Measurements from ENCODE around the gene OPCML. TPM values are rescaled to one million over a fixed set of nuclear protein-coding genes. Genes with fewer than 3 reads are reported as not detected.

The OPCML gene
- total RNA-seq, 1 experiment from 2014 or later: not detected

GRCh38 chr11:133253570-133253969, 278.7 kb downstream of the OPCML start:
- DNase-seq (no peak), ATAC-seq (no peak)
- intact Hi-C loops (cut with micrococcal nuclease): no loop called here
- BruUV-seq (replicated peaks): no TSS peak
- Histone ChIP-seq H3K4me1 (ENCODE audit: insufficient read depth, low read length) (no peaks in the 10 kb centered on the region), H2AFZ (ENCODE audit: low read length) (no peak overlapping the region), H3K27ac (ENCODE audit: low read length) (no peak overlapping the region), H3K9me3 (ENCODE audit: low read length) (0 out of 2 replicates have a peak, but pooled peaks cover 7% of the 10 kb centered on the region), H3K79me2 (ENCODE audit: low read length) (no peaks in the 10 kb centered on the region), H3K9me2 (replicated peaks; ENCODE audit: low read length) (no peaks in the 10 kb centered on the region), H3F3A (ENCODE audit: low read length, unreplicated experiment) (no peaks in the 10 kb centered on the region), H3K4me3 (ENCODE audit: low read length) (no peak overlapping the region), H3K36me3 (ENCODE audit: low read depth, low read length) (no peaks in the 10 kb centered on the region), H4K20me1 (ENCODE audit: low read length) (no peaks in the 10 kb centered on the region), H3K9ac (ENCODE audit: low read length) (no peak overlapping the region), H3K4me2 (ENCODE audit: low read length) (no peak overlapping the region), H3K27me3 (ENCODE audit: low read length) (no peaks in the 10 kb centered on the region)
- CTCF ChIA-PET: no interaction called here
- POLR2A ChIA-PET (ENCODE audit: unreplicated experiment): no interaction called here
- TF ChIP-seq CTCF (conservative IDR thresholded peaks at IDR 0.05; ENCODE audit: low read depth, low read length): no peak
- TF ChIP-seq EZH2 (IDR thresholded peaks at IDR 0.05; ENCODE audit: low read length, unreplicated experiment): no peak
- no peak for TF ChIP-seq EZH2phosphoT487 (IDR thresholded peaks at IDR 0.05; ENCODE audit: borderline replicate concordance, low read length)

- no peaks in the 10 kb centered on the region for H3K36me3 ChIP-seq (ENCODE audit: low read depth, low read length)
- intact Hi-C loops (cut with micrococcal nuclease): no loop called here
- H2AFZ ChIP-seq (ENCODE audit: low read length): no peak overlapping the region
- ChIA-PET CTCF (no interaction called here), POLR2A (ENCODE audit: unreplicated experiment) (no interaction called here)
- no peak overlapping the region for H3K4me2 ChIP-seq (ENCODE audit: low read length)
- no peak for DNase-seq
- H3K27ac ChIP-seq (ENCODE audit: low read length): no peak overlapping the region
- no peaks in the 10 kb centered on the region for H3K4me1 ChIP-seq (ENCODE audit: insufficient read depth, low read length)
- no peak overlapping the region for H3K4me3 ChIP-seq (ENCODE audit: low read length)
- no peaks in the 10 kb centered on the region for H3K27me3 ChIP-seq (ENCODE audit: low read length)
- TF ChIP-seq EZH2phosphoT487 (IDR thresholded peaks at IDR 0.05; ENCODE audit: borderline replicate concordance, low read length) (no peak), EZH2 (IDR thresholded peaks at IDR 0.05; ENCODE audit: low read length, unreplicated experiment) (no peak), CTCF (conservative IDR thresholded peaks at IDR 0.05; ENCODE audit: low read depth, low read length) (no peak)
- H3K9me3 ChIP-seq (ENCODE audit: low read length): 0 out of 2 replicates have a peak, but pooled peaks cover 7% of the 10 kb centered on the region
- H3K9ac ChIP-seq (ENCODE audit: low read length): no peak overlapping the region
- no peaks in the 10 kb centered on the region for H3K79me2 ChIP-seq (ENCODE audit: low read length)
- ATAC-seq: no peak
- no peaks in the 10 kb centered on the region for H3K9me2 ChIP-seq (replicated peaks; ENCODE audit: low read length)
- BruUV-seq (replicated peaks): no TSS peak
- H4K20me1 ChIP-seq (ENCODE audit: low read length): no peaks in the 10 kb centered on the region
- no peaks in the 10 kb centered on the region for H3F3A ChIP-seq (ENCODE audit: low read length, unreplicated experiment)
Measured at GRCh38 chr11:133251841-133252240, 280.5 kb downstream of the OPCML start.

GRCh38 chr11:133249530-133249929, 282.8 kb downstream of the OPCML start:
- no peak overlapping the region for H3K9ac ChIP-seq (ENCODE audit: low read length)
- H3K9me2 ChIP-seq (replicated peaks; ENCODE audit: low read length): no peaks in the 10 kb centered on the region
- no peak for DNase-seq
- peaks cover 19% of the 10 kb centered on the region; the same call in 1 of the 2 replicates for H3K9me3 ChIP-seq (ENCODE audit: low read length)
- no peaks in the 10 kb centered on the region for H3K27me3 ChIP-seq (ENCODE audit: low read length)
- no peak for ATAC-seq
- no TSS peak for BruUV-seq (replicated peaks)
- intact Hi-C loops (cut with micrococcal nuclease): no loop called here
- CTCF ChIA-PET: no interaction called here
- no peaks in the 10 kb centered on the region for H3K4me1 ChIP-seq (ENCODE audit: insufficient read depth, low read length)
- no peak overlapping the region for H2AFZ ChIP-seq (ENCODE audit: low read length)
- no peaks in the 10 kb centered on the region for H3K36me3 ChIP-seq (ENCODE audit: low read depth, low read length)
- H4K20me1 ChIP-seq (ENCODE audit: low read length): no peaks in the 10 kb centered on the region
- H3F3A ChIP-seq (ENCODE audit: low read length, unreplicated experiment): no peaks in the 10 kb centered on the region
- TF ChIP-seq EZH2phosphoT487 (IDR thresholded peaks at IDR 0.05; ENCODE audit: borderline replicate concordance, low read length) (no peak), CTCF (conservative IDR thresholded peaks at IDR 0.05; ENCODE audit: low read depth, low read length) (no peak), EZH2 (IDR thresholded peaks at IDR 0.05; ENCODE audit: low read length, unreplicated experiment) (no peak)
- H3K27ac ChIP-seq (ENCODE audit: low read length): no peak overlapping the region
- no peak overlapping the region for H3K4me2 ChIP-seq (ENCODE audit: low read length)
- POLR2A ChIA-PET (ENCODE audit: unreplicated experiment): no interaction called here
- no peak overlapping the region for H3K4me3 ChIP-seq (ENCODE audit: low read length)
- no peaks in the 10 kb centered on the region for H3K79me2 ChIP-seq (ENCODE audit: low read length)

Data from PC-3 (cell line).